ENCODE data around the gene HDHD2. TPM values are rescaled to one million over a fixed set of nuclear protein-coding genes. Genes with fewer than 3 reads are reported as not detected.
A peak's percentile ranks its signal among the peaks of the same experiment; 100 is the strongest.

HDHD2 gene
- total and polyA plus RNA-seq, 4 donors = 17.0 to 23.0 (median 18.5) TPM

GRCh38 chr18:47175283-47175897, 25.1 kb upstream of the HDHD2 start:
- H3K27ac ChIP-seq (ENCODE audit: low read depth in 1 of 2, low read length in 2 of 2) = peak overlapping the region; percentile 82 to 91
- DNase-seq (ENCODE audit: low spot score) = no peak
- peak overlapping the region; percentile 87 to 95 (median 93) for H3K4me3 ChIP-seq (ENCODE audit: low read depth in 1 of 3, low read length in 3 of 3)
- 4% methylated on average over 24 of the region's 24 CpGs for WGBS
- no peaks in the 10 kb centered on the region for H3K9me3 ChIP-seq (ENCODE audit: control insufficient read depth in 4 of 4, low read length in 3 of 4)
- peaks cover 0 to 17% (median 6%) of the 10 kb centered on the region in 4 donors for H3K4me1 ChIP-seq (ENCODE audit: control insufficient read depth in 4 of 4, insufficient read depth in 4 of 4, low read length in 3 of 4)
- H3K36me3 ChIP-seq (ENCODE audit: control insufficient read depth in 4 of 4, insufficient read depth in 3 of 4, low read depth in 1 of 4, low read length in 3 of 4) = no peaks in the 10 kb centered on the region
- TF ChIP-seq GABPA (IDR thresholded peaks at IDR 0.05 in 1 of 2, conservative IDR thresholded peaks at IDR 0.05 in 1 of 2) (no peak), SP1 (IDR thresholded peaks at IDR 0.05) (no peak), NR2F2 (IDR thresholded peaks at IDR 0.05) (no peak), FOXA2 (IDR thresholded peaks at IDR 0.05) (no peak), MAX (IDR thresholded peaks at IDR 0.05) (no peak), ZBTB33 (IDR thresholded peaks at IDR 0.05) (no peak), YY1 (IDR thresholded peaks at IDR 0.05) (no peak), JUND (IDR thresholded peaks at IDR 0.05) (no peak), EGR1 (IDR thresholded peaks at IDR 0.05; ENCODE audit: low read depth in 2 of 2) (no peak), TAF1 (conservative IDR thresholded peaks at IDR 0.05) (no peak), REST (IDR thresholded peaks at IDR 0.05) (no peak)
- H3K27me3 ChIP-seq (ENCODE audit: control insufficient read depth in 4 of 4, insufficient read depth in 4 of 4, low read length in 3 of 4) = no peaks in the 10 kb centered on the region
- H3K9ac ChIP-seq (ENCODE audit: low read depth in 1 of 2, low read length in 2 of 2) = peak overlapping the region; percentile 83 to 92

- H3K4me3 ChIP-seq (ENCODE audit: low read depth in 1 of 3, low read length in 3 of 3) = peak overlapping the region in 1 of 3 donors; percentile 93
- WGBS = 76% methylated on average over 13 of the region's 13 CpGs
- H3K9ac ChIP-seq (ENCODE audit: low read depth in 1 of 2, low read length in 2 of 2) = no peak overlapping the region
- peaks cover 0 to 17% (median 6%) of the 10 kb centered on the region in 4 donors for H3K4me1 ChIP-seq (ENCODE audit: control insufficient read depth in 4 of 4, insufficient read depth in 4 of 4, low read length in 3 of 4)
- no peak for DNase-seq (ENCODE audit: low spot score)
- no peak overlapping the region for H3K27ac ChIP-seq (ENCODE audit: low read depth in 1 of 2, low read length in 2 of 2)
- no peaks in the 10 kb centered on the region for H3K27me3 ChIP-seq (ENCODE audit: control insufficient read depth in 4 of 4, insufficient read depth in 4 of 4, low read length in 3 of 4)
- no peaks in the 10 kb centered on the region for H3K9me3 ChIP-seq (ENCODE audit: control insufficient read depth in 4 of 4, low read length in 3 of 4)
- H3K36me3 ChIP-seq (ENCODE audit: control insufficient read depth in 4 of 4, insufficient read depth in 3 of 4, low read depth in 1 of 4, low read length in 3 of 4) = no peaks in the 10 kb centered on the region
- no peak for TF ChIP-seq ATF3 (IDR thresholded peaks at IDR 0.05)
- TF ChIP-seq RXRA (IDR thresholded peaks at IDR 0.05) = no peak
- TF ChIP-seq HNF4A (conservative IDR thresholded peaks at IDR 0.05) = no peak
- TF ChIP-seq FOXA2 (IDR thresholded peaks at IDR 0.05) = no peak
- no peak for TF ChIP-seq GABPA (IDR thresholded peaks at IDR 0.05 in 1 of 2, conservative IDR thresholded peaks at IDR 0.05 in 1 of 2)
- TF ChIP-seq YY1 (IDR thresholded peaks at IDR 0.05) = no peak
- no peak for TF ChIP-seq FOXA1 (IDR thresholded peaks at IDR 0.05)
- TF ChIP-seq REST (IDR thresholded peaks at IDR 0.05) = no peak
- no peak for TF ChIP-seq EGR1 (IDR thresholded peaks at IDR 0.05; ENCODE audit: low read depth in 2 of 2)
- no peak for TF ChIP-seq TAF1 (conservative IDR thresholded peaks at IDR 0.05)
- TF ChIP-seq JUND (IDR thresholded peaks at IDR 0.05) = no peak
- TF ChIP-seq ZBTB33 (IDR thresholded peaks at IDR 0.05) = no peak
- TF ChIP-seq SP1 (IDR thresholded peaks at IDR 0.05) = no peak
- no peak for TF ChIP-seq HNF4G (IDR thresholded peaks at IDR 0.05)
- TF ChIP-seq RAD21 (IDR thresholded peaks at IDR 0.05) = no peak
Observed at GRCh38 chr18:47174545-47175116, 24.3 kb upstream of the HDHD2 start.

Data from liver (tissue), 9 donors.